NCI-H1105 (cell line): ENCODE results near the gene ANKS1B.
"Not testable (repeated sequence)": the region's sequence is repeated elsewhere in the genome, so short reads cannot be mapped to it uniquely, and the experiment has no call there.

Experiments used
- DNase-seq: peaks from one replicate; lab custom pipeline; 2025; lab: John Stamatoyannopoulos, UW

Gene ANKS1B

GRCh38 chr12:98763656-98764055 is 1221.1 kb downstream of the ANKS1B start:
- no peak for DNase-seq

- no peak for DNase-seq
Measured at GRCh38 chr12:98758331-98758730, 1226.4 kb downstream of the ANKS1B start.

GRCh38 chr12:98757455-98757854 is 1227.3 kb downstream of the ANKS1B start:
- no peak for DNase-seq

- DNase-seq: not testable (repeated sequence)
Measured at GRCh38 chr12:98755855-98756254, 1228.9 kb downstream of the ANKS1B start.

- no peak for DNase-seq
Measured at GRCh38 chr12:98754095-98754494, 1230.6 kb downstream of the ANKS1B start.

GRCh38 chr12:98752726-98753125 is 1232.0 kb downstream of the ANKS1B start:
- no peak for DNase-seq

- no peak for DNase-seq
Measured at GRCh38 chr12:98751580-98752115, 1233.1 kb downstream of the ANKS1B start.

- DNase-seq: no peak
Measured at GRCh38 chr12:98750511-98750910, 1234.2 kb downstream of the ANKS1B start.

GRCh38 chr12:98748463-98748862 is 1236.3 kb downstream of the ANKS1B start:
- no peak for DNase-seq

- no peak for DNase-seq
Measured at GRCh38 chr12:98745578-98746391, 1239.0 kb downstream of the ANKS1B start.

- DNase-seq: no peak
Measured at GRCh38 chr12:98744680-98745079, 1240.1 kb downstream of the ANKS1B start.

GRCh38 chr12:98743362-98743953 is 1241.3 kb downstream of the ANKS1B start:
- DNase-seq: peak; percentile 8

- peak; percentile 59 for DNase-seq
Measured at GRCh38 chr12:98741556-98742265, 1243.0 kb downstream of the ANKS1B start.

GRCh38 chr12:98741196-98741555 is 1243.6 kb downstream of the ANKS1B start:
- DNase-seq: no peak

GRCh38 chr12:98740751-98741150 is 1244.0 kb downstream of the ANKS1B start:
- DNase-seq: no peak

GRCh38 chr12:98738539-98738938 is 1246.2 kb downstream of the ANKS1B start:
- DNase-seq: no peak

GRCh38 chr12:98738002-98738401 is 1246.7 kb downstream of the ANKS1B start:
- no peak for DNase-seq

- no peak for DNase-seq
Measured at GRCh38 chr12:98737322-98737712, 1247.4 kb downstream of the ANKS1B start.

GRCh38 chr12:98736352-98737321 is 1248.1 kb downstream of the ANKS1B start:
- DNase-seq: peak; percentile 81

- no peak for DNase-seq
Measured at GRCh38 chr12:98735821-98736220, 1248.9 kb downstream of the ANKS1B start.

- no peak for DNase-seq
Measured at GRCh38 chr12:98733667-98734350, 1250.9 kb downstream of the ANKS1B start.
